ENCODE measurements around the gene MAL.

DNA sequence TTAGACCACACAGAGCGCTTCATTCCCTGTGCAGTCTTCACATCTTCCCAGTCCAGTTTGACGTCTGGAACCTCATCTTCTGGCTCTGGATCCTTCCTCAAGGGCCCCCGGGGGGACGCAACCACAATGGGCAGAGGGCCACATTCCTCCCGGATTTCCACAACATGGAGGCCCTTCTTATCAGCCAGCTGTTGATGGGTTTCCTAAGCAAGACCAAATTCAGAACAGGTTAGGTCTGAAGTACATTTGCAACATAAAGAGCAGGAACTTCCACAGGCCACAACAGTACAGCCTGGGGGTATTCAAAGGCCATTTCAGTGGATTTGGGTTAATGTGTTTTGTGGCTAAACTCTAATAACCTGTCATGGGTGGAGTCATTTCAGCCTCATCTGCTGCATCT, 61.9 kb downstream of the MAL start:
- TF ChIP-seq, protein P1, sequence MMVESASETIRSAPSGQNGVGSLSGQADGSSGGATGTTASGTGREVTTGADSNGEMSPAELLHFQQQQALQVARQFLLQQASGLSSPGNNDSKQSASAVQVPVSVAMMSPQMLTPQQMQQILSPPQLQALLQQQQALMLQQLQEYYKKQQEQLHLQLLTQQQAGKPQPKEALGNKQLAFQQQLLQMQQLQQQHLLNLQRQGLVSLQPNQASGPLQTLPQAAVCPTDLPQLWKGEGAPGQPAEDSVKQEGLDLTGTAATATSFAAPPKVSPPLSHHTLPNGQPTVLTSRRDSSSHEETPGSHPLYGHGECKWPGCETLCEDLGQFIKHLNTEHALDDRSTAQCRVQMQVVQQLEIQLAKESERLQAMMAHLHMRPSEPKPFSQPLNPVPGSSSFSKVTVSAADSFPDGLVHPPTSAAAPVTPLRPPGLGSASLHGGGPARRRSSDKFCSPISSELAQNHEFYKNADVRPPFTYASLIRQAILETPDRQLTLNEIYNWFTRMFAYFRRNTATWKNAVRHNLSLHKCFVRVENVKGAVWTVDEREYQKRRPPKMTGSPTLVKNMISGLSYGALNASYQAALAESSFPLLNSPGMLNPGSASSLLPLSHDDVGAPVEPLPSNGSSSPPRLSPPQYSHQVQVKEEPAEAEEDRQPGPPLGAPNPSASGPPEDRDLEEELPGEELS (CRISPR knock-in tag; IDR thresholded peaks at IDR 0.05), result 0 out of 2 replicates have a peak, but pooled peaks have one; percentile 25
- TF ChIP-seq, protein P2, sequence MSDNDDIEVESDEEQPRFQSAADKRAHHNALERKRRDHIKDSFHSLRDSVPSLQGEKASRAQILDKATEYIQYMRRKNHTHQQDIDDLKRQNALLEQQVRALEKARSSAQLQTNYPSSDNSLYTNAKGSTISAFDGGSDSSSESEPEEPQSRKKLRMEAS (CRISPR knock-in tag; IDR thresholded peaks at IDR 0.05), result no peak
- TF ChIP-seq ZNF423 (CRISPR knock-in tag; IDR thresholded peaks at IDR 0.05) (no peak), ELF4 (CRISPR knock-in tag; IDR thresholded peaks at IDR 0.05; ENCODE audit: low read depth) (no peak)
- TF ChIP-seq, protein P3, sequence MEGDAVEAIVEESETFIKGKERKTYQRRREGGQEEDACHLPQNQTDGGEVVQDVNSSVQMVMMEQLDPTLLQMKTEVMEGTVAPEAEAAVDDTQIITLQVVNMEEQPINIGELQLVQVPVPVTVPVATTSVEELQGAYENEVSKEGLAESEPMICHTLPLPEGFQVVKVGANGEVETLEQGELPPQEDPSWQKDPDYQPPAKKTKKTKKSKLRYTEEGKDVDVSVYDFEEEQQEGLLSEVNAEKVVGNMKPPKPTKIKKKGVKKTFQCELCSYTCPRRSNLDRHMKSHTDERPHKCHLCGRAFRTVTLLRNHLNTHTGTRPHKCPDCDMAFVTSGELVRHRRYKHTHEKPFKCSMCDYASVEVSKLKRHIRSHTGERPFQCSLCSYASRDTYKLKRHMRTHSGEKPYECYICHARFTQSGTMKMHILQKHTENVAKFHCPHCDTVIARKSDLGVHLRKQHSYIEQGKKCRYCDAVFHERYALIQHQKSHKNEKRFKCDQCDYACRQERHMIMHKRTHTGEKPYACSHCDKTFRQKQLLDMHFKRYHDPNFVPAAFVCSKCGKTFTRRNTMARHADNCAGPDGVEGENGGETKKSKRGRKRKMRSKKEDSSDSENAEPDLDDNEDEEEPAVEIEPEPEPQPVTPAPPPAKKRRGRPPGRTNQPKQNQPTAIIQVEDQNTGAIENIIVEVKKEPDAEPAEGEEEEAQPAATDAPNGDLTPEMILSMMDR (IDR thresholded peaks at IDR 0.05), result no peak
